A549 (cell line): ENCODE results near the gene CCNQ. TPM values are rescaled to one million over a fixed set of nuclear protein-coding genes. Genes with fewer than 3 reads are reported as not detected.

Source experiments
- ATAC-seq, 2 experiments: fragments of 200-7000 bp in 1 of 2; fragments of >200 bp in 1 of 2; cut with Nextera tagmentation in 1 of 2; cut with Tn5 transposase in 1 of 2; 3 replicates each; pipeline versions ENCODE4 v1.8.0 to v1.9.1; 2018 to 2020; ENCODE audit warnings: mild to moderate bottlenecking in 1 of 2, moderate library complexity in 1 of 2
- CTCF ChIA-PET: fragments of 300-600 bp; sonication (Branson Sonifier 250); formaldehyde crosslinking; extraction: SDS; loops from one replicate; lab custom pipeline; 2021; ENCODE audit warnings: antibody characterized with exemption, inconsistent platforms; lab: Yijun Ruan, JAX
- POLR2A ChIA-PET: fragments of 350-600 bp; formaldehyde crosslinking; extraction: SDS; loops from one replicate; lab custom pipeline; 2021; ENCODE audit warnings: antibody characterized with exemption, inconsistent platforms; lab: Yijun Ruan, JAX
- DNase-seq, 2 experiments: peaks; one replicate each; pipeline versions ENCODE4 v3.0.0 to v3.0.0-alpha.2; 2011 to 2016; ENCODE audit warnings: low read depth in 1 of 2, low spot score in 1 of 2
- FAIRE-seq: peaks from 2 replicates; lab custom pipeline; 2011; peaks lifted over from hg19 to GRCh38; lab: Jason Lieb, UNC
- H3K27ac ChIP-seq, 2 experiments: fragments of >200 bp; sonication (Bioruptor Twin); formaldehyde crosslinking; 3 replicates each; pipeline ENCODE4 v1.5.1; 2016 to 2017
- H3K4me1 ChIP-seq: fragments of >200 bp; sonication (Bioruptor Twin); formaldehyde crosslinking; 3 replicates; pipeline ENCODE4 v1.6.1; 2016
- H3K4me2 ChIP-seq: fragments of >200 bp; sonication (Bioruptor Twin); formaldehyde crosslinking; 3 replicates; pipeline ENCODE4 v1.6.1; 2016
- H3K4me3 ChIP-seq: fragments of >200 bp; sonication (Bioruptor Twin); formaldehyde crosslinking; 3 replicates; pipeline ENCODE4 v1.5.1; 2016
- H3K9me3 ChIP-seq: fragments of >200 bp; sonication (Bioruptor Twin); formaldehyde crosslinking; 3 replicates; pipeline ENCODE4 v1.6.1; 2016
- ATOH8 ChIP-seq: fragments of 250-450 bp; sonication (Bioruptor Pico); IDR thresholded peaks from 2 replicates; pipeline ENCODE4 v1.5.0; 2020; ENCODE audit warnings: low read depth, mild to moderate bottlenecking, moderate library complexity
- BCL3 ChIP-seq: fragments of >200 bp; sonication (Bioruptor Twin); formaldehyde crosslinking; IDR thresholded peaks from 3 replicates; pipeline ENCODE4 v1.6.1; 2016
- CBX2 ChIP-seq: fragments of 200-600 bp; sonication (generic); IDR thresholded peaks from 2 replicates; pipeline ENCODE4 v1.6.1; 2016; ENCODE audit warnings: low read depth, mild to moderate bottlenecking, borderline replicate concordance
- CBX8 ChIP-seq: fragments of 200-600 bp; sonication (generic); IDR thresholded peaks from 2 replicates; pipeline ENCODE4 v1.6.1; 2016
- CHD4 ChIP-seq: fragments of 200-600 bp; sonication (generic); IDR thresholded peaks from 2 replicates; pipeline ENCODE4 v1.6.1; 2016; ENCODE audit warnings: antibody characterized with exemption, mild to moderate bottlenecking, borderline replicate concordance
- E2F6 ChIP-seq: IDR thresholded peaks from 2 replicates; pipeline ENCODE4 v1.6.1; 2012; ENCODE audit warnings: low read depth, borderline replicate concordance
- EHMT2 ChIP-seq: fragments of 200-600 bp; sonication (generic); IDR thresholded peaks from 2 replicates; pipeline ENCODE4 v1.6.1; 2016; ENCODE audit warnings: antibody characterized with exemption, low read depth, mild to moderate bottlenecking, moderate library complexity
- FOSB ChIP-seq: fragments of 250-450 bp; sonication (Bioruptor Pico); IDR thresholded peaks from 2 replicates; pipeline ENCODE4 v1.5.0; 2020; ENCODE audit warnings: mild to moderate bottlenecking, moderate library complexity
- FOSL2 ChIP-seq, 2 experiments: fragments of 450-650 bp in 1 of 2; fragments of >200 bp in 1 of 2; sonication (Bioruptor Twin) in 1 of 2; formaldehyde crosslinking; IDR thresholded peaks; 2 replicates each; pipeline versions ENCODE4 v1.5.0 to v1.6.1; 2016 to 2020; ENCODE audit warnings: mild to moderate bottlenecking in 1 of 2, moderate library complexity in 1 of 2
- FOXS1 ChIP-seq: fragments of 250-450 bp; sonication (Bioruptor Pico); IDR thresholded peaks from 2 replicates; pipeline ENCODE4 v1.5.0; 2020; ENCODE audit warnings: mild to moderate bottlenecking, moderate library complexity
- HEYL ChIP-seq: fragments of 250-450 bp; sonication (Bioruptor Pico); IDR thresholded peaks from 2 replicates; pipeline ENCODE4 v1.8.0; 2021; ENCODE audit warnings: mild to moderate bottlenecking, moderate library complexity
- JUN ChIP-seq, 2 experiments: fragments of >200 bp; sonication (Bioruptor Twin); formaldehyde crosslinking; IDR thresholded peaks; 2 replicates in 1 of 2; 3 replicates in 1 of 2; pipeline ENCODE4 v1.6.1; 2016 to 2017
- KDM1A ChIP-seq: fragments of 200-600 bp; sonication (generic); IDR thresholded peaks from 2 replicates; pipeline ENCODE4 v1.6.1; 2016; ENCODE audit warnings: low read depth, mild to moderate bottlenecking
- KDM5A ChIP-seq: fragments of 200-600 bp; sonication (generic); IDR thresholded peaks from 2 replicates; pipeline ENCODE4 v1.6.1; 2016; ENCODE audit warnings: antibody characterized with exemption, mild to moderate bottlenecking
- MAFK ChIP-seq: fragments of 450-650 bp; IDR thresholded peaks from 2 replicates; pipeline ENCODE4 v1.6.1; 2014; ENCODE audit not compliant: partially characterized antibody
- MAX ChIP-seq: IDR thresholded peaks from 2 replicates; pipeline ENCODE4 v1.6.1; 2012
- MYC ChIP-seq: IDR thresholded peaks from 2 replicates; pipeline ENCODE4 v1.6.1; 2012; ENCODE audit warnings: mild to moderate bottlenecking, inconsistent platforms, low read length, improper control_type of control experiment, borderline replicate concordance
- NPAS2 ChIP-seq: fragments of 250-450 bp; sonication (Bioruptor Pico); IDR thresholded peaks from 2 replicates; pipeline ENCODE4 v1.8.0; 2022; ENCODE audit warnings: mild to moderate bottlenecking, moderate library complexity, borderline replicate concordance
- NR3C1 ChIP-seq: fragments of >200 bp; sonication (Bioruptor Twin); formaldehyde crosslinking; IDR thresholded peaks from 3 replicates; pipeline ENCODE4 v1.6.1; 2017
- POLR2A ChIP-seq: IDR thresholded peaks from 2 replicates; pipeline ENCODE4 v1.6.1; 2012; ENCODE audit warnings: mild to moderate bottlenecking, low read length
- POLR2AphosphoS2 ChIP-seq: conservative IDR thresholded peaks from 2 replicates; pipeline ENCODE4 v1.6.1; 2012; ENCODE audit warnings: low read length, improper control_type of control experiment, inconsistent platforms
- RAD21 ChIP-seq, 2 experiments: fragments of >200 bp in 1 of 2; sonication (Bioruptor Twin) in 1 of 2; formaldehyde crosslinking in 1 of 2; IDR thresholded peaks in 1 of 2; conservative IDR thresholded peaks in 1 of 2; 2 replicates in 1 of 2; 3 replicates in 1 of 2; pipeline ENCODE4 v1.6.1; 2012 to 2018; ENCODE audit warnings: inconsistent platforms in 1 of 2
- RARB ChIP-seq: fragments of 250-450 bp; sonication (Bioruptor Pico); IDR thresholded peaks from 2 replicates; pipeline ENCODE4 v1.8.0; 2021; ENCODE audit warnings: mild to moderate bottlenecking, moderate library complexity
- REST ChIP-seq: fragments of 200-600 bp; sonication (generic); IDR thresholded peaks from 2 replicates; pipeline ENCODE4 v1.6.1; 2016; ENCODE audit warnings: antibody characterized with exemption, mild to moderate bottlenecking, moderate library complexity
- RNF2 ChIP-seq: fragments of 200-600 bp; sonication (generic); IDR thresholded peaks from 2 replicates; pipeline ENCODE4 v1.6.1; 2016; ENCODE audit warnings: low read depth, mild to moderate bottlenecking, antibody characterized with exemption, moderate library complexity, borderline replicate concordance
- SMC3 ChIP-seq: fragments of >200 bp; sonication (Bioruptor Twin); formaldehyde crosslinking; IDR thresholded peaks from 3 replicates; pipeline ENCODE4 v1.6.1; 2018; ENCODE audit warnings: inconsistent platforms
- TFCP2L1 ChIP-seq: fragments of 250-450 bp; sonication (Bioruptor Pico); IDR thresholded peaks from 2 replicates; pipeline ENCODE4 v1.5.0; 2021; ENCODE audit warnings: mild to moderate bottlenecking
- USF2 ChIP-seq: fragments of 450-650 bp; IDR thresholded peaks from 2 replicates; pipeline ENCODE4 v1.6.1; 2014; ENCODE audit warnings: antibody characterized with exemption
- ZFP36 ChIP-seq: fragments of 450-650 bp; IDR thresholded peaks from 2 replicates; pipeline ENCODE4 v1.6.1; 2014; ENCODE audit warnings: borderline replicate concordance; ENCODE audit not compliant: partially characterized antibody
- ZNF302 ChIP-seq: fragments of 250-450 bp; sonication (Bioruptor Pico); IDR thresholded peaks from 2 replicates; pipeline ENCODE4 v1.9.0; 2021; ENCODE audit warnings: inconsistent platforms, mild to moderate bottlenecking, moderate library complexity
- ZSCAN20 ChIP-seq: fragments of 250-450 bp; sonication (Bioruptor Pico); IDR thresholded peaks from 2 replicates; pipeline ENCODE4 v1.8.0; 2022; ENCODE audit warnings: mild to moderate bottlenecking, moderate library complexity
- WGBS: methylation state at CpG from one replicate; pipeline ENCODE4 v1.1.6; 2017; ENCODE audit errors: missing lambda C conversion rate; 5-methylcytosine and 5-hydroxymethylcytosine counted together
- polyA plus RNA-seq, 4 experiments: library from polyadenylated mRNA; depleted of rRNA in 3 of 4; stranded (reverse); fragments of >200 nt; fragmentation: RNase III in 1 of 4; extraction: RNeasy Plus Mini Kit Qiagen cat#74134 plus additional on column Dnase treatment in 1 of 4; gene quantifications; 2 replicates in 3 of 4; 3 replicates in 1 of 4; pipeline ENCODE4 v1.2.3, GENCODE V29; 2011 to 2017

Gene CCNQ
- polyA plus RNA-seq, 2 of the 4 experiments (the other 2 are of a cell fraction), result 25.6 to 32.0 TPM

- H3K9me3 ChIP-seq, result no peaks in the 10 kb centered on the region
- no peak for FAIRE-seq
- ChIA-PET POLR2A (no interaction called here), CTCF (interaction anchor here (1.0 to 4.5 kb wide), 5 partner anchors 9 to 58 kb away, joined by 6 to 24 read pairs (median 12); no protein-coding TSS in a partner anchor)
- 27% methylated on average over 2 of the region's 2 CpGs for WGBS
- TF ChIP-seq RNF2 (no peak), MAFK (no peak), MYC (no peak), JUN (IDR thresholded peaks at IDR 0.05) (no peak), CBX2 (no peak), EHMT2 (no peak), ZFP36 (no peak), RAD21 (conservative IDR thresholded peaks at IDR 0.05 in 1 of 2, IDR thresholded peaks at IDR 0.05 in 1 of 2) (no peak), E2F6 (no peak), ZNF302 (CRISPR knock-in tag) (no peak), USF2 (no peak), KDM5A (no peak), NPAS2 (CRISPR knock-in tag) (no peak), TFCP2L1 (CRISPR knock-in tag) (no peak), FOSB (CRISPR knock-in tag) (no peak), ZSCAN20 (CRISPR knock-in tag) (no peak), KDM1A (no peak)
- no peak overlapping the region for H3K27ac ChIP-seq
- DNase-seq, result no peak
- H3K4me1 ChIP-seq, result peaks cover 6% of the 10 kb centered on the region; the same call in 2 of the 3 replicates
- ATAC-seq, result no peak
- H3K4me2 ChIP-seq, result no peak overlapping the region
- H3K4me3 ChIP-seq, result no peak overlapping the region
These were observed 9.4 kb upstream of the CCNQ start for GRCh38 chrX:153608376-153608775.

GRCh38 chrX:153606503-153606902, 7.6 kb upstream of the CCNQ start:
- FAIRE-seq (no peak), DNase-seq (no peak), ATAC-seq (no peak)
- Histone ChIP-seq H3K4me2 (no peak overlapping the region), H3K4me3 (no peak overlapping the region), H3K27ac (no peak overlapping the region), H3K4me1 (peaks cover 6% of the 10 kb centered on the region; the same call in 2 of the 3 replicates), H3K9me3 (no peaks in the 10 kb centered on the region)
- CTCF ChIA-PET, result interaction anchor here (0.7 to 4.5 kb wide), 7 partner anchors 25 to 67 kb away, joined by 3 to 24 read pairs (median 5); no protein-coding TSS in a partner anchor
- WGBS, result 72% methylated on average over 23 of the region's 23 CpGs
- POLR2A ChIA-PET, result no interaction called here
- no peak for TF ChIP-seq NR3C1
- no peak for TF ChIP-seq CBX8
- no peak for TF ChIP-seq ATOH8 (CRISPR knock-in tag)
- TF ChIP-seq MAFK, result no peak
- no peak for TF ChIP-seq REST
- no peak for TF ChIP-seq FOXS1 (CRISPR knock-in tag)
- no peak for TF ChIP-seq FOSL2 (IDR thresholded peaks at IDR 0.05)
- TF ChIP-seq FOSL2 (CRISPR knock-in tag; IDR thresholded peaks at IDR 0.05), result no peak
- TF ChIP-seq KDM5A, result no peak
- no peak for TF ChIP-seq BCL3
- TF ChIP-seq JUN (IDR thresholded peaks at IDR 0.05), result no peak
- no peak for TF ChIP-seq HEYL (CRISPR knock-in tag)
- TF ChIP-seq ZFP36, result no peak
- TF ChIP-seq SMC3, result no peak
- no peak for TF ChIP-seq POLR2A
- no peak for TF ChIP-seq RNF2
- no peak for TF ChIP-seq POLR2AphosphoS2
- no peak for TF ChIP-seq CHD4
- TF ChIP-seq MAX, result no peak
- no peak for TF ChIP-seq RARB
